ENCODE data around the gene PPARD. TPM values are rescaled to one million over a fixed set of nuclear protein-coding genes. Genes with fewer than 3 reads are reported as not detected.

Gene PPARD
- total RNA-seq, 1 donor from 2014 or later, result 26.3 TPM

DNA sequence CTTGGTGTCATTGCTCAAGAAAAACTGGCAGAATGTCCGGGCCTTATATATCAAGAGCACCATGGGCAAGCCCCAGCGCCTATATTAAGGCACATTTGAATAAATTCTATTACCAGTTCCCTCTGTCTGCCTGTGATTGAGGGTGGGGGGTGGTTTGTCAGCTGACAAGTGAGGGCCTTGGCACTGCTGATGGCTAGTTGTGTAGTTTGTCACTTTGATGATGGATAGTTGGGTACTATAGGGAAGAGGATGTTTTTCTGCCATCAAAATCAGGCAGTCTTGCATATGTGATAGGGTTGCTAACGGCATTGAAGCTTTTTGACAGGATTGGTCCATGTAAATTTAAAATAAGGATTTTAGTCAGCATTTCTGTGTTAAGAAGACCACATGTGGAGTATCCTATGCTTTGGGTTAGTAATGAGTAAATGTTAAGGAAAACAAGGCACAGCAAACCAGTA lies 128.3 kb downstream of the PPARD start:
- Mint-ChIP-seq H3K4me3 (peak overlapping the region; percentile 98), H3K9me3 (no peaks in the 10 kb centered on the region), H3K27me3 (ENCODE audit: low read depth) (peaks cover 18% of the 10 kb centered on the region), H3K36me3 (ENCODE audit: low read depth) (peaks cover 27% of the 10 kb centered on the region), H3K27ac (ENCODE audit: unreplicated experiment) (no peak overlapping the region), H3K4me1 (peaks cover 43% of the 10 kb centered on the region)
- TF ChIP-seq, protein P1, sequence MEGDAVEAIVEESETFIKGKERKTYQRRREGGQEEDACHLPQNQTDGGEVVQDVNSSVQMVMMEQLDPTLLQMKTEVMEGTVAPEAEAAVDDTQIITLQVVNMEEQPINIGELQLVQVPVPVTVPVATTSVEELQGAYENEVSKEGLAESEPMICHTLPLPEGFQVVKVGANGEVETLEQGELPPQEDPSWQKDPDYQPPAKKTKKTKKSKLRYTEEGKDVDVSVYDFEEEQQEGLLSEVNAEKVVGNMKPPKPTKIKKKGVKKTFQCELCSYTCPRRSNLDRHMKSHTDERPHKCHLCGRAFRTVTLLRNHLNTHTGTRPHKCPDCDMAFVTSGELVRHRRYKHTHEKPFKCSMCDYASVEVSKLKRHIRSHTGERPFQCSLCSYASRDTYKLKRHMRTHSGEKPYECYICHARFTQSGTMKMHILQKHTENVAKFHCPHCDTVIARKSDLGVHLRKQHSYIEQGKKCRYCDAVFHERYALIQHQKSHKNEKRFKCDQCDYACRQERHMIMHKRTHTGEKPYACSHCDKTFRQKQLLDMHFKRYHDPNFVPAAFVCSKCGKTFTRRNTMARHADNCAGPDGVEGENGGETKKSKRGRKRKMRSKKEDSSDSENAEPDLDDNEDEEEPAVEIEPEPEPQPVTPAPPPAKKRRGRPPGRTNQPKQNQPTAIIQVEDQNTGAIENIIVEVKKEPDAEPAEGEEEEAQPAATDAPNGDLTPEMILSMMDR (conservative IDR thresholded peaks at IDR 0.05), result no peak
- no peak for DNase-seq (ENCODE audit: low read depth, low spot score)

DNA sequence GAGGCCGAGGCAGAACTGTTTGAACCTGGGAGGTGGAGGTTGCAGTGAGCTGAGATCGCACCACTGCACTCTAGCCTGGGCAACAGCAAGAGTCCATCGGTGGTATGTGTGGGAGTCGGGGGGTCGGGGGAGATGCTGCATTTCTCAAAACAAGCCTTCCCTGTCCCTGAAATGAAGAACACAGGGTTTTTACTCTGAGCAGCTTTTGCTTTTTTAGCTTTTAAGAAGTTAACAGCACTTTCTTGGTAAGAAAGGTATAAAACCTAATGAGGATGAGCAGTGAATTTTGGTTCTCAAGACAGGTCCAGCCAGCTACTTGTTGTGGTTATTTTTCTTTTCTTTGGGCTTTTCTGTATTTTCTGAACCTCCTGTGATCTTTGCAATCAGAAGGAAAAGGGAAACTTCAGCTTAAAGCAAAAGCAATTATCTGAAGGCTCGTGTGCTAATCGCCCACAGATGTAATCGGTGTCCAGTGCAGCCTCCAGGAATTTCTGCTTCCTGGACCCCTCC lies 129.5 kb downstream of the PPARD start:
- H3K4me1 Mint-ChIP-seq, result peaks cover 49% of the 10 kb centered on the region
- TF ChIP-seq, protein P1 (conservative IDR thresholded peaks at IDR 0.05), result no peak
- no peaks in the 10 kb centered on the region for H3K9me3 Mint-ChIP-seq
- peak overlapping the region; percentile 98 for H3K4me3 Mint-ChIP-seq
- peaks cover 27% of the 10 kb centered on the region for H3K36me3 Mint-ChIP-seq (ENCODE audit: low read depth)
- no peak for DNase-seq (ENCODE audit: low read depth, low spot score)
- H3K27ac Mint-ChIP-seq (ENCODE audit: unreplicated experiment), result no peak overlapping the region
- H3K27me3 Mint-ChIP-seq (ENCODE audit: low read depth), result peaks cover 21% of the 10 kb centered on the region

DNA sequence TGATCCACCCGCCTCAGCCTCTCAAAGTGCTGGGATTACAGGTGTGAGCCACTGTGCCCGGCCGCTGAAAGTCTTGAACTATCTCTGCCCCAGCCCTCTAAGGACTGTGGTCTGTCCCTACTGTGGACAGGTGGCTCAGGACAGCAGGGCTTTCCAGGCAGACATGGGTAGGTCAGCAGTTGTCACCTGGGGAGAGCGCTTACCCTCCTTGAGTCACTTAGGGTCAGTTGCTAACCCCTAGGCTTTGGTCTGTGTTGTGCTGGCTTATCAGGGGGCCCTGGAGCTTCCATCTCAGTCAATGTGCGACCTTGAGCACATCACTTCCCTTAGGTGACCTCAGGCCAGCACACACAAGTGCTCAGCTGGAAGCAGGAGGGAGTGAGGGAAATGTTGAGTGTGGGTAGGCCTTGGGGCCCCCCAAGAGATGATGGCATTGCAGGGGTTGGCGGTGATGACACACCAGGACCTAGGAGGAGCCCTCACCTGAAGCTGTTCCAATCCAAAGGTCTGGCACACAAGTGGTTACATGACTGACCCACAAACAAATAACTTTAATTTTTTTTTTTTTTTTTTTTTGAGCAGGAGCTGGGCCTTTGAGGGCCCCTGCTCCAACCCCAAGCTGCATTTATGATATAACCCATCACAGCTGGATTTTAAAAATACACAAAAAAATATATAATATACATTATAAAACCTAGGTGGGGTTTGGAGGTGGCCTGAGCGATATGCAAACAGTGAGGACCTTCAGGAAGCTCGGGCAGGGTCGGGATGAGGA lies 130.9 kb downstream of the PPARD start:
- Mint-ChIP-seq H3K27me3 (ENCODE audit: low read depth) (peaks cover 15% of the 10 kb centered on the region), H3K36me3 (ENCODE audit: low read depth) (peaks cover 23% of the 10 kb centered on the region), H3K9me3 (no peaks in the 10 kb centered on the region), H3K27ac (ENCODE audit: unreplicated experiment) (no peak overlapping the region), H3K4me3 (peak overlapping the region; percentile 79), H3K4me1 (peaks cover 49% of the 10 kb centered on the region)
- no peak for DNase-seq (ENCODE audit: low read depth, low spot score)
- TF ChIP-seq, protein P1 (conservative IDR thresholded peaks at IDR 0.05), result no peak

DNA sequence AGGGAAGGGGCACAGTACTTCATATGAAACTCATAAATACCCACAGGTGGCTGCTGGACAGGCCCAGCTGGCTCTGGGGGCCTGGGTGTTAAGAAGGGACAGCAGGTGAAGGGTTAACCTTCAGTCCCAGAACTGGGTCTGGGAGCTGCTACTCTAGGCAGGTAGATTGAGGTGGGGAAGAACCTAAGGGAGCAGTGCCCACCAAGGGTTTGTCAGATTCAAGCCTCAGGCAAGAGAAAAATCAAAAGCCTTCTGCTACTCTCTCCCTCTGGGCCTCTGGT lies 131.4 kb downstream of the PPARD start:
- DNase-seq (ENCODE audit: low read depth, low spot score), result no peak
- peaks cover 21% of the 10 kb centered on the region for H3K36me3 Mint-ChIP-seq (ENCODE audit: low read depth)
- H3K4me1 Mint-ChIP-seq, result peaks cover 49% of the 10 kb centered on the region
- TF ChIP-seq, protein P1 (conservative IDR thresholded peaks at IDR 0.05), result no peak
- H3K27me3 Mint-ChIP-seq (ENCODE audit: low read depth), result peaks cover 14% of the 10 kb centered on the region
- no peaks in the 10 kb centered on the region for H3K9me3 Mint-ChIP-seq
- peak overlapping the region; percentile 79 for H3K4me3 Mint-ChIP-seq
- no peak overlapping the region for H3K27ac Mint-ChIP-seq (ENCODE audit: unreplicated experiment)

DNA sequence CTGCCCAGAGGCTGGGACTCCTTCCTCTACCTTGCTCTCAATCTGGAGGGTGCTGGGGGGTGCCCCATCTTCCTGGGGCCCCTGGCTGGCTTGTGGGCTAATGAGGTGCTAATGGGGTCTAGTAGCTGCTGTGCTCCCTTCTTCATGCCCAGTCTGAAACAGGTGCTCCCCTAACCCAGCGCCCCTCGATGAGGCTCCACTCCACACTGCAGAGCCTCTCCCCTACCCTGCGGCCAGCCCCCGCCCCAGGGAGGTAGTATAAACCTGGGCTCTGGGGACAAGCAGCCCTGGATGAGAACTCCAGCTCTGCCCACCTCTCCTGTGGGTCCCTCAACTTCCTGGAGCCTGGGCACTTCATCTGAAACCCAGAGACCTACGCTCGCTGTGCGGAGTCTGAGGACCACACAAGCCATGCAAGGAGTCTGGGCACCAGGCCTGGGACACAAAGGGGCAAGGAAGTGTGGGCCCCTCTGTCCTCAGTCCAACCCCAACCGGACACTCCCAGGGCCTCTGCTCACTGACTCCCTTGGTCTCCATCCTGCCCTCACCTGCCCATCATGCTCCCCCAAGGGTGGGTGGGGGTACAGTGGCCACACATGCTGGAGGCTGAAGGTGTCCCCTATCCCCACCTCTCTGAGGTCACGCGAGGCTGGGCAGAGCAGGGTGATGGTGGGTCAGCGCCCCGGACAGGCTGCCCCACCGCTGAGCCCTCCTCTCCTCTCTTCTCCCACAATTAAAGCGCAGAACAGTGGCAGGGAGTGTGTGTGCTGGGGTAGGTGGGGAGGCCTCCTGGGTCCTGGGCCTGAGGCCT lies 132.0 kb downstream of the PPARD start:
- no peak for DNase-seq (ENCODE audit: low read depth, low spot score)
- peaks cover 48% of the 10 kb centered on the region for H3K4me1 Mint-ChIP-seq
- H3K27me3 Mint-ChIP-seq (ENCODE audit: low read depth), result peaks cover 14% of the 10 kb centered on the region
- peaks cover 19% of the 10 kb centered on the region for H3K36me3 Mint-ChIP-seq (ENCODE audit: low read depth)
- no peaks in the 10 kb centered on the region for H3K9me3 Mint-ChIP-seq
- H3K4me3 Mint-ChIP-seq, result peak overlapping the region; percentile 79
- TF ChIP-seq, protein P1 (conservative IDR thresholded peaks at IDR 0.05), result no peak
- H3K27ac Mint-ChIP-seq (ENCODE audit: unreplicated experiment), result no peak overlapping the region
